Hematopoietic multipotent progenitor cell treated with erythropoietin and hydrocortisone succinate and interleukin-3 and kit ligand, for 15 days (in vitro differentiated cells): ENCODE measurements around the gene ZNF722.
"Not testable (repeated sequence)": the region's sequence is repeated elsewhere in the genome, so short reads cannot be mapped to it uniquely, and the experiment has no call there.

Source experiments
- DNase-seq: peaks from one replicate; pipeline ENCODE4 v3.0.0-alpha.2; 2015; ENCODE audit warnings: low spot score

The ZNF722 gene

GRCh38 chr7:63998549-63998948 is at the start of gene ZNF722:
Gene ZNF722 (plus strand): TSS chr7:63998849. CDS start chr7:63998962, 113 bp downstream.
- DNase-seq, result no peak

GRCh38 chr7:63953181-63953580 is 45.5 kb upstream of the ZNF722 start:
- DNase-seq, result no peak

DNA sequence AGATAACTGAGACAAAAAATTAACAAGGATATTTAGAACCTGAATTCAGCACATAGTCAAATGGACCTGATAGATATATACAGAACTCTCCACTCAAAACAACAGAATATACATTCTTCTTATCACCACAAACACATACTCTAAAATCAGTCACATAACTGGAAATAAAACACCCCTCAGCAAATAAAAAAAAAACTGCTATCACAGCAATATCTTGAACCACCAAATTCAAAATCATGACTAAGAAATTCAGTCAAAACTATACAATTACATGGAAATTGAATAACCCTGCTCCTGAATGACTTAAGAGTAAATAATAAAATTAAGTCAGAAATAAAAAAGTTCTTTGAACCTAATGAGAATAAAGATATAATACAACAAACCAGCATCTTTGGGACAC is 30.0 kb upstream of the ZNF722 start:
- DNase-seq, result no peak

GRCh38 chr7:64015496-64015895 is 16.8 kb downstream of the ZNF722 start:
- DNase-seq, result not testable (repeated sequence)

DNA sequence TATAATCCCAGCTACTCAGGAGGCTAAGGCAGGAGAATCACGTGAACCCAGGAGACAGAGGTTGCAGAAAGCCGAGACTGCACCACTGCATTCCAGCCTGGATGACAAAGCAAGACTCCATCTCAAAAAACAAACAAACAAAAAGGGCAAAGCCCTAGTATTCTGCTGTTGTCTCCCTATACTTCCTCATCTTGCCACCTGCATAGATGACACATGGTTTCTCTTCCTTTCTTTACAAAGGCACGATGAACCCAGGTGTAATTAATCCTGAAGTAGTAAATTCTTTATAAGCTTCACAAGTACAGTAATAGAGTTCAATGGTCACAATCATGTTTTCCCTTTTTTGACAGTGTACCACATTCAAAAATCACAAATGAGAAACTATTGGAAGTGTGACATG is 36.7 kb downstream of the ZNF722 start:
- no peak for DNase-seq

GRCh38 chr7:64037095-64037494 is 38.4 kb downstream of the ZNF722 start:
- no peak for DNase-seq

- DNase-seq, result no peak
Observed at GRCh38 chr7:64045301-64046040, 46.8 kb downstream of the ZNF722 start, which contains the start of gene ZNF727. Gene ZNF727 (plus strand): TSS chr7:64045434. CDS start chr7:64045622, 188 bp downstream.

GRCh38 chr7:64046041-64046389 is 47.4 kb downstream of the ZNF722 start:
- no peak for DNase-seq
